ENCODE data around the gene ZSWIM1. TPM values are rescaled to one million over a fixed set of nuclear protein-coding genes. Genes with fewer than 3 reads are reported as not detected.

ZSWIM1 gene
- total and polyA plus RNA-seq, 10 of the 15 experiments (the other 5 are each of a cell fraction or from before 2014, with no cell fraction given), result 2.4 to 16.0 (median 9.8) TPM

- TF ChIP-seq MEF2B (IDR thresholded peaks at IDR 0.05; ENCODE audit: partially characterized antibody, poor library complexity, severe bottlenecking) (peak; percentile 47), ZZZ3 (IDR thresholded peaks at IDR 0.05; ENCODE audit: control insufficient read depth, insufficient read length, low read depth) (no peak), E4F1 (IDR thresholded peaks at IDR 0.05; ENCODE audit: borderline replicate concordance, partially characterized antibody) (no peak), TCF7 (IDR thresholded peaks at IDR 0.05; ENCODE audit: borderline replicate concordance) (no peak), KLF5 (IDR thresholded peaks at IDR 0.05; ENCODE audit: partially characterized antibody) (no peak), NBN (IDR thresholded peaks at IDR 0.05) (peak; percentile 51; the same call in 1 of the 2 replicates)
- TF ChIP-seq, protein P1, sequence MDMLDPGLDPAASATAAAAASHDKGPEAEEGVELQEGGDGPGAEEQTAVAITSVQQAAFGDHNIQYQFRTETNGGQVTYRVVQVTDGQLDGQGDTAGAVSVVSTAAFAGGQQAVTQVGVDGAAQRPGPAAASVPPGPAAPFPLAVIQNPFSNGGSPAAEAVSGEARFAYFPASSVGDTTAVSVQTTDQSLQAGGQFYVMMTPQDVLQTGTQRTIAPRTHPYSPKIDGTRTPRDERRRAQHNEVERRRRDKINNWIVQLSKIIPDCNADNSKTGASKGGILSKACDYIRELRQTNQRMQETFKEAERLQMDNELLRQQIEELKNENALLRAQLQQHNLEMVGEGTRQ (IDR thresholded peaks at IDR 0.05; ENCODE audit: borderline replicate concordance, low read depth, low read length), result no peak
- TF ChIP-seq, protein P2, sequence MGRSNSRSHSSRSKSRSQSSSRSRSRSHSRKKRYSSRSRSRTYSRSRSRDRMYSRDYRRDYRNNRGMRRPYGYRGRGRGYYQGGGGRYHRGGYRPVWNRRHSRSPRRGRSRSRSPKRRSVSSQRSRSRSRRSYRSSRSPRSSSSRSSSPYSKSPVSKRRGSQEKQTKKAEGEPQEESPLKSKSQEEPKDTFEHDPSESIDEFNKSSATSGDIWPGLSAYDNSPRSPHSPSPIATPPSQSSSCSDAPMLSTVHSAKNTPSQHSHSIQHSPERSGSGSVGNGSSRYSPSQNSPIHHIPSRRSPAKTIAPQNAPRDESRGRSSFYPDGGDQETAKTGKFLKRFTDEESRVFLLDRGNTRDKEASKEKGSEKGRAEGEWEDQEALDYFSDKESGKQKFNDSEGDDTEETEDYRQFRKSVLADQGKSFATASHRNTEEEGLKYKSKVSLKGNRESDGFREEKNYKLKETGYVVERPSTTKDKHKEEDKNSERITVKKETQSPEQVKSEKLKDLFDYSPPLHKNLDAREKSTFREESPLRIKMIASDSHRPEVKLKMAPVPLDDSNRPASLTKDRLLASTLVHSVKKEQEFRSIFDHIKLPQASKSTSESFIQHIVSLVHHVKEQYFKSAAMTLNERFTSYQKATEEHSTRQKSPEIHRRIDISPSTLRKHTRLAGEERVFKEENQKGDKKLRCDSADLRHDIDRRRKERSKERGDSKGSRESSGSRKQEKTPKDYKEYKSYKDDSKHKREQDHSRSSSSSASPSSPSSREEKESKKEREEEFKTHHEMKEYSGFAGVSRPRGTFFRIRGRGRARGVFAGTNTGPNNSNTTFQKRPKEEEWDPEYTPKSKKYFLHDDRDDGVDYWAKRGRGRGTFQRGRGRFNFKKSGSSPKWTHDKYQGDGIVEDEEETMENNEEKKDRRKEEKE (IDR thresholded peaks at IDR 0.05), result no peak
Observed at GRCh38 chr20:45880988-45881788, at the start of gene ZSWIM1 (continued).

Measured in GM12878 (cell line).